HS-27A (cell line): ENCODE data around the gene CNTN4.

Experiments
- DNase-seq: peaks from one replicate; pipeline ENCODE4 v3.0.0-alpha.2; 2012; ENCODE audit warnings: low read depth, missing footprints

Gene CNTN4

GRCh38 chr3:2153053-2153452, 54.4 kb downstream of the CNTN4 start:
- no peak for DNase-seq

- no peak for DNase-seq
These were observed 54.9 kb downstream of the CNTN4 start for GRCh38 chr3:2153547-2153946.

- DNase-seq, result no peak
These were observed 56.0 kb downstream of the CNTN4 start for GRCh38 chr3:2154621-2155020.

GRCh38 chr3:2156244-2156847, 57.7 kb downstream of the CNTN4 start:
- DNase-seq, result no peak

GRCh38 chr3:2158828-2159227, 60.2 kb downstream of the CNTN4 start:
- DNase-seq, result no peak

GRCh38 chr3:2166552-2166951, 67.9 kb downstream of the CNTN4 start:
- DNase-seq, result no peak

GRCh38 chr3:2172561-2173171, 74.0 kb downstream of the CNTN4 start:
- no peak for DNase-seq

GRCh38 chr3:2180634-2181033, 82.0 kb downstream of the CNTN4 start:
- no peak for DNase-seq

- no peak for DNase-seq
These were observed 100.2 kb downstream of the CNTN4 start for GRCh38 chr3:2198776-2199279.

GRCh38 chr3:2204054-2204453, 105.4 kb downstream of the CNTN4 start:
- DNase-seq, result no peak

- DNase-seq, result no peak
These were observed 107.0 kb downstream of the CNTN4 start for GRCh38 chr3:2205692-2206091.

- DNase-seq, result no peak
These were observed 107.9 kb downstream of the CNTN4 start for GRCh38 chr3:2206536-2206935.

- no peak for DNase-seq
These were observed 112.9 kb downstream of the CNTN4 start for GRCh38 chr3:2211568-2211967.

- no peak for DNase-seq
These were observed 113.5 kb downstream of the CNTN4 start for GRCh38 chr3:2212206-2212605.

GRCh38 chr3:2218375-2218774, 119.7 kb downstream of the CNTN4 start:
- no peak for DNase-seq

GRCh38 chr3:2218816-2219215, 120.2 kb downstream of the CNTN4 start:
- DNase-seq, result no peak

- no peak for DNase-seq
These were observed 137.5 kb downstream of the CNTN4 start for GRCh38 chr3:2236203-2236602.

- no peak for DNase-seq
These were observed 145.5 kb downstream of the CNTN4 start for GRCh38 chr3:2244137-2244536.

- DNase-seq, result no peak
These were observed 148.4 kb downstream of the CNTN4 start for GRCh38 chr3:2246873-2247648.

- no peak for DNase-seq
These were observed 149.2 kb downstream of the CNTN4 start for GRCh38 chr3:2247831-2248230.

GRCh38 chr3:2250783-2251182, 152.1 kb downstream of the CNTN4 start:
- no peak for DNase-seq

GRCh38 chr3:2261747-2262146, 163.1 kb downstream of the CNTN4 start:
- DNase-seq, result no peak

- no peak for DNase-seq
These were observed 163.5 kb downstream of the CNTN4 start for GRCh38 chr3:2262204-2262603.
